GM21723 (cell line): ENCODE measurements around the gene FAM81A.

Experiments
- ATAC-seq: cut with Tn5 transposase; IDR thresholded peaks from one replicate; pipeline ENCODE4 v1.9.1; 2021; ENCODE audit warnings: mild to moderate bottlenecking, moderate library complexity; ENCODE audit not compliant: unreplicated experiment

Gene FAM81A

DNA sequence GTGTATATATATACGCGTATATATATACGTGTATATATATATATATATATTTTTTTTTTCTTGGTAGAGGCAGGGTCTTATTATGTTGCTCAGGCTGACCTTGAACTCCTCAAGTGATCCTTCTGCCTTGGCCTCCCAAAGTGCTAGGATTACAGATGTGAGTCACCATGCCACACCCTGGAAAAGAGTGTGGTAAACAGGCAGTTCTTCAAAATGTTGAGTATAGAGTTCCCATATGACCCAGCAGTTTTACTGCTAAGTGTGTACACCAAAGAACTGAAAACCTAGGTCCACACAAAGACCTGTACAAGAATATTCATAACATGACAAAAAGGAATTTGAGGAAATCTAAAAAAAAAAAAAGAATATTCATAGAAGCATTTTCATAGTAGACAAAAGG lies 101.8 kb downstream of the FAM81A start:
- ATAC-seq, result no peak

- ATAC-seq, result no peak
These were observed 102.7 kb downstream of the FAM81A start for GRCh38 chr15:59540654-59541053.

DNA sequence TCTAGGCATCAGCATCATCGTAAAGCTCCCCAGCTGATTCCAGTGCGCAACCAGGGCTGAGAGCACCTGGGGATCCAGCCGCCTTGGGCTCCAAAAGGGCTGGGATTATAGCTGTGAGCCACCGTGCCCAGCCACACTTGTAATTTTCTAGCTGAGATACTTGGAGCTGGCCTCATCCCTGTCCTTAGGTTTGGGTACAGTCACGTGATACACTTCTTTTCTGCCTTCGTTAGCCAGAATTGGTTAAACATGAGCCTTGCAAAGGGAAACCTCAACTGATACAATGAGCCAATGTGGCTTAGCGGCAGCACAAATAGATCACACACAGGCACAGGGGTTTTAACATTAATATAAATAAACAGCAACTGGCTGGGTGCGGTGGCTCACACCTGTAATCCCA lies 103.8 kb downstream of the FAM81A start:
- ATAC-seq, result no peak

DNA sequence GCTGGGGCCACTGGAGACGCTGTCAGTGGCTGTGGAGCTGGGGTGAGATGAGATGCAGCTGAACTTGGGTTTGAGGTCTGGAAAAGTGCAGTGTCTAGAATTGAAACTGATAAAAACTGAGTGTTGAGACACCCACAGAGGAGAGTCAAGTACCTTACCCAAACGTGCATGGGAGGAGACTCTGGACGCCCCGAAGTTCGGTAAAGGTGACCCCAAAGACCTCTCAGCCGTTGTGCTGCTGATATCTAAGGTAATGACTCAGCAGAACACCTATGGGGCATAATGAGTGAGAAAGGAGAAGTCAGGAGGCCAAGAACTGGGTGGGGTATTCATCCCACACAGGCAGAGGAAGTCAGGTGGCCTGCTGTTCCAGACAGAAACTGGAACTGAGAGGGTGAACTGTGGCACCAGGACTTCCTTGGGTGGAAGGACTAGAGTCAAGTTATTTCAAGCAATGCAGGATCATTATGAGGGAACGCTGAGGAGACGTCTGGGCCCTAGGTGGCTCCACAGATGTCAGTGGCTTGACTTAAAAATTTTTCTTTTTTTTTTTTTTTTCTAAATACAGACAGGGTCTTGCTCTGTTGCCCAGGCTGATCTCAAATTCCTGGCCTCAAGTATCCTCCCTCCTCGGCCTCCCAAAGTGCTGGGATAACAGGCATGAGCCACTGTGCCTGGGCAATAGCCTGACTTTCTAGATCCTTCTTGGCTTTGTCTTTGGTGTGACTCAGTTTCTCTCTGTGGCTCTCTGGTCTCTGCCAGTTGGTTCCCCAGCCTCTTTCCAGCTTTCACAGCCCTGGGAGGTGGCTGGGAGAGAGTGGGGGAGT lies 105.9 kb downstream of the FAM81A start:
- ATAC-seq, result peak; percentile 84

GRCh38 chr15:59545573-59545972 lies 107.6 kb downstream of the FAM81A start:
- ATAC-seq, result no peak

DNA sequence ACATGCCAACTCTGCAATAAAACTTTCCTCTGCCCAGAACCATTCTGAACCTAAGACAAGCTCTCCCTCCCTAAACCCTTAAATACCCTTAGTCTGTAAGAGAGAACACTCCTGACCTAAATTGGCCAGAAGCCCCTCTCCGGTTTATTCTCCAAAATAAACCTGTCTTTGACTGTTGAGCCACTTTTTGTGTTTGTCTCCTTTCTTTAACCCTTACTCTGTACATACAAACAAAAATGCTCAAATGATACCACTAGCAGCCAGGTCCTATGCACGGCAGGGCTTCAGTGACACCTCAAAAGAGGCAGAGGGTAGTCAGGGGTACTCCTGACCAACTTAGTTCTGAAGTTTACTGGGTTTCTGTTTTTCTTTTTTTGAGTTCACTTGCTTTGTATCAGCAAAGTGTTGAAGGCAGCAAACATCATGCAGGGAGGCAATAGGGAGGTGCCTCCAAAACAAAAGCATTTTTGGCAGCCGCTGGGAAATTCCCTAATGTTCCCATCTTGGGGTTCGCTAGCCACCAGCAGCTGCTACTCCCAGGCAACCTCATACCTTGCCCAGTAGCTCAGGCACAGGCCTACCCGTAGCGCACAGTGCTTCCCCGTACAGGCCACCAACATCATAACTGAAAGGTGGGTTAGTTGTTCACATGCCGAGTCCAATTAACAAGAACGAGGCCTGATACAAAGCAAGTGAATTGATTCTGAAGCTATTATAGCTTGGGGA lies 110.7 kb downstream of the FAM81A start:
- no peak for ATAC-seq

- no peak for ATAC-seq
These were observed 111.6 kb downstream of the FAM81A start for GRCh38 chr15:59549301-59550185.

DNA sequence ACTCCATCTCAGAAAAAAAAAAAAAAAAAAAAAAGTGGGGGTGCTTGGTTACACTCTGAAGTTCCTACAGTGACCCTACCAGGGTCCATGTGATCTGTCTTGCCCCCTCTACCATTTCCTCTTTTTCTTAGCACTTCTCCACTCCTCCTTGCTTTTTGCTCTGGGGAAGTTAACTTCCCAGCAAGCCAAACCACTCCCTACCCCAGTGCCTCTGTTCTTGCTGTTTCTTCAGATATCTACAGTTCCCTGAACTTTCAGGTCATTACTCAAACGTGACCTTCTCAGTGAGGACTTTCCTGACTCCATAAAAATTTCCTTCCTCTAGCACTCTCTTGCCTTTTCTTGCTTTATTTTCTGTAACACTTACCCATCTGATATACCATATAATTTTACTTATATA lies 112.5 kb downstream of the FAM81A start:
- no peak for ATAC-seq

DNA sequence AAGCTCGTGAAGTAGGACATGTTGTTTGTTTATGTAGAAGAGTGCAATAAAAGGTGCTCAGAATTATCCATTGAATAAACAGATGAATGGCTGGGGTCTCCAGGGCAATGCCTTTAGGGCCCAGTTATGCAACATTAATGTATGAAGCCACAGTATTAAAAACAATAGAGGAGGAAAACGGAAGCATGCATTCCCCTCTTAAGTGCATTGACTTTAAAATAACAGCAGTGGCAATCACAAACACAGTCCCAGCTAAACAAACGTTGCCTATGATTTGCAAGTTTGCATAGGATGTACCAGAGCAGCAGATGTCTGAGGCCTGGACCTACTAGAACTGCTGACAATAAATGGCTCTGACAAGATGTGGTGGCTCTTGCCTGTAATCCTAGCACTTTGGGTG lies 113.0 kb downstream of the FAM81A start:
- ATAC-seq, result no peak

DNA sequence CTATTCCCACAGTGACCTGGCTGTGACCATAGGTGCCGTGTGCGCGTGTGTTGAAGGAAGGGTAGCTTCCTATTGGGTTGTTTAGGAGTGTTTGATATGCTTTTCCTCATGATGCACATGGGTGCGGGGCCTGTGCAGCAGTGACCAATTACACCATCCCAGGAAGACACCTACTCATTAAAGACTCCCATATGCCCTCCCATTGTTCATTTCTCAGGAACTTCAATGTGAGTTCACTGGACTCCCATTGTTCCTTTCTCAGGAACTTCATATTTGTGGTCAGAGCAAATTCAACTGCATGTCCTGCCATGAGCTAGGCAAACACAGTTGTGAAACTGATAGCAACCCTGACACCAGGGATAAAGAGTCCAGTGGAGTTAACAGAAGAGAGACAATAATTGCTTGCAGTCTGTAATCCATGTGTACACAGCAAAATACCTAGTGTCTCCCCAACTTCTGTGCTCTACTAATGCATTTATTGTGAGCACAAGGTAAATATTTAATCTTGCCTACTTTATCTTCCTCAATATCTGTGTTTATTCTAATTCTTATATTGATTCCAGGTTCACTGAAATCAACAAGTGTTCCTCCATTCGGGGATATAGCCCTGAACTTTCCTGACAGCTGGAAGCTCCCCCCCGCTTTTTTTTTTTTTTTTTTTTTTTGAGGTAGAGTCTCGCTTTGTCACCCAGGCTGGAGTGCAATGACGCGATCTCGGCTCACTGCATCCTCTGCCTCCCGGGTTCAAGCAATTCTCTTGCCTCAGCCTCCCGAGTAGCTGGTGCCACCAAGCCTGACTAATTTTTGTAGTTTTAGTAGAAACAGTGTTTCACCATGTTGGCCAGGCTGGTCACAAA lies 116.1 kb downstream of the FAM81A start:
- no peak for ATAC-seq

DNA sequence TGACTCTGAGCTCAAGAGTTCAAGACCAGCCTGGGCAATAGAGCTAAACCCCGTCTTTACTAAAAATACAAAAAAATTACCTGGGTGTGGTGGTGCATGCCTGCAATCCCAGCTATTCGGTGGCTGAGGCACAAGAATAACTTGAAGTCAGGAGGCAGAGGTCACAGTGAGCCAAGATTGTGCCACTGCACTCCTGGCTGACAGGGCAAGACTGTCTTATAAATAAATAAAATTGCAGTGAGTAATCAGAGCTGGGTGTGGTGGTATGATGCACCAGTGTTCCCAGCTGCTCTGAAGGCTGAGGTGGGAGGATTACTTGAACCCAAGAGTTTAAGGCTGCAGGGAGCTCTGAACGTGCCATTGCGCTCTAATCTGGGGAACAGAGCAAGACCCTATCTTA lies 117.7 kb downstream of the FAM81A start:
- no peak for ATAC-seq

DNA sequence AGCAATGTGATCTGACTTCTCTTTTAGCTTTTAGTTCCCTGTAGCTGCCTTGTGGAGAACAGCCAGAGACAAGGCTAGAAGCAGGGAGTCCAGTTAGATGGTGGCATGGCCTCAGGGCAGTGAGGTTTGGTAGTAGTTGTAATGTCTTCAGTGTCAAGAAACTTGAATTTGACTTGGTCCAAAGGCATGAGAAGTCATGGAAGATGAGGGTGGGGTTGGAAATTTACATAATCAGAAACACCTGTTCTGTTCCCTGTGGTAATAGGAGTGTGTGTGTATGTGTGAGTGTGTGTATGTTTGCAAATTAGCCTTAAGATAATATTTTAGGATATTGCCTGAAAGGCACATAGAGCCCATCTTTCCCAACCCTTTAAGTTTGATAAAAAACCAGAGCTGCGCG lies 118.4 kb downstream of the FAM81A start:
- ATAC-seq, result no peak

DNA sequence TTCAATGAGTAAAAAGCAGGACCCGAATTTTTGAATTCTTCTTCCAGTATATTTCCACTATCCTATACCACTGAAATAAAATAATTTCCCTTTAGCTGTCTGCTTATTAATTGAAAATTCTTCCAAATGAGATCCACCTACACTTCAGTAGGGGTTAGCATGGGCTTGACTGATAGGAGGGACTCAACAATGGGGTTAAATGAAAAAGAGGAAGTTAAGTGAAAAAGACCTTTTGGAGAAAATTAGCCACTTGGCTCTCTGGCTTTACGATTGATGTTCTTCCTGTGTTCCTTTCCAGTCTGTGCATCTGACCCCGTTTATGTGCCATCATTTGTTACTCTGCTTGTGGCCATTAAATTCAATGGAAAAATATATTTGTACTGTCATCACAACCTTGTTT lies 119.6 kb downstream of the FAM81A start:
- no peak for ATAC-seq

DNA sequence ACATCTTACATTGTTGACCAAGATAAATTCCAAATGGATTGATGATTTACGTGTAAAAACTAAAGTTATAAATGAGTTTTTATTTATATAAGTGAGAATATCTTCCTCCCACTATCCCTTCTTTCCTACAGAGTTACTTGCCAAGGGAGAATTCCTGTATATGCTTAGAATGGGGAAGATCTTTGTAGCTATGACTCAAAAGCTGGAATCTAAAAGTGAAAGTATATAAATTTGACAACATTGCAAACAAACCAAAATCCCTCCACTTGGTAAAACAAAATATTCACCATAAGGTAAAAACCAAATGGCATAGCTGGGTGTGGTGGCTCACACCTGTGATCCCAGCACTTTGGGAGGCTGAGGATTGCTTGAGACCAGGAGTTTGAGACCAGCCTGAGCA lies 120.9 kb downstream of the FAM81A start:
- ATAC-seq, result no peak

GRCh38 chr15:59561547-59561946 lies 123.6 kb downstream of the FAM81A start:
- no peak for ATAC-seq

GRCh38 chr15:59562448-59563186 lies 124.6 kb downstream of the FAM81A start:
- ATAC-seq, result no peak

- no peak for ATAC-seq
These were observed 127.3 kb downstream of the FAM81A start for GRCh38 chr15:59565299-59565698.

GRCh38 chr15:59567324-59567723 lies 129.3 kb downstream of the FAM81A start:
- no peak for ATAC-seq

DNA sequence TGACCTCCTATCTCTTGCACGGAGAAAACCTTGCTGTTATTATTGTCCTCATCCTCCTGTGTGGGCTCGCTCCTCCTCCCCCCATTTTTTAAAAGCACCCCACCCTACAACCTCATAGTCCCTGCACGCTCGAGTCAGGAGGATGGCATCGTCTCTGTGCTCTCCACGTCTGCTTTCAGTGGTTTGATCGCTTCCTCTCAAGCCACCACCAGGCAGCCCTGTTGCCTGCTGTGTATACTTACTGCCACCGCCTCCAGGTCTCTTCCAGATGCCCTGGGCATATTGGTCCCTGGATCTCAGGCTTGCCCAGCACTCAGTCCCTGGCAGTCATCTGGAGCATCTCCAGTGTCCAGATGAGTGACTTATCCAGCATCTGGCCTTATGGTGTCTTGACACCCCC lies 131.5 kb downstream of the FAM81A start:
- ATAC-seq, result no peak

DNA sequence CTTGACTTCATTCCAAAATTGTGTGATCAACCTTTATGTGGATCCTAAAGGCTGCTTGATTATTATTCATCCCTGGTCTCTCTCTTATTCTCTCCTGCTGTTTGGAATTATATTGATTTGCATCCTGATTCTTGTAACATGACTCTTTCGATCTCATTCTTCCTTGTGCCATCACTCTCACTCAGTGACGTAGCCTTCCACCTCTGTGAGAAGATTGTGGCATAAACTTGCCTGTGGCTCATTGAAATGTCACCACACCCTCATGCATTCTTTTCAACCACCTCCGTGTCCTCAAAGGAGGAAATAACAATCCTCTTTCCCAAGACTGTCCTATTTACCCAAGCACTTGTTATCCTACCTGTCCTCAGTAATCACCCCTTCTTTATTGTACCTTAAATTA lies 132.3 kb downstream of the FAM81A start:
- no peak for ATAC-seq
